Endothelial cell (in vitro differentiated cells): ENCODE measurements around the gene GORASP2. TPM values are rescaled to one million over a fixed set of nuclear protein-coding genes. Genes with fewer than 3 reads are reported as not detected.

Source experiments
- DNase-seq: peaks from one replicate; pipeline ENCODE4 v3.0.0; 2021; ENCODE audit warnings: low spot score
- H3K27ac Mint-ChIP-seq: one replicate; pipeline ENCODE4 v1.8.0; 2021; ENCODE audit warnings: mixed read lengths, inconsistent platforms; ENCODE audit not compliant: unreplicated experiment
- H3K27me3 Mint-ChIP-seq: one replicate; pipeline ENCODE4 v1.8.0; 2021; ENCODE audit warnings: mild to moderate bottlenecking, moderate library complexity, mixed read lengths, inconsistent platforms; ENCODE audit not compliant: unreplicated experiment
- H3K36me3 Mint-ChIP-seq: one replicate; pipeline ENCODE4 v1.8.0; 2021; ENCODE audit warnings: mild to moderate bottlenecking, low read depth, mixed read lengths, inconsistent platforms; ENCODE audit not compliant: unreplicated experiment
- H3K4me1 Mint-ChIP-seq: one replicate; pipeline ENCODE4 v1.8.0; 2021; ENCODE audit warnings: mild to moderate bottlenecking, mixed read lengths, inconsistent platforms; ENCODE audit not compliant: unreplicated experiment
- H3K4me3 Mint-ChIP-seq: one replicate; pipeline ENCODE4 v1.8.0; 2021; ENCODE audit warnings: mild to moderate bottlenecking, mixed read lengths, inconsistent platforms; ENCODE audit not compliant: unreplicated experiment
- H3K9me3 Mint-ChIP-seq: one replicate; pipeline ENCODE4 v1.8.0; 2021; ENCODE audit warnings: mixed read lengths, inconsistent platforms; ENCODE audit not compliant: unreplicated experiment
- CTCF ChIP-seq: fragments of 200-600 bp; sonication (generic); IDR thresholded peaks from one replicate; pipeline ENCODE4 v1.5.0; 2021; ENCODE audit warnings: antibody characterized with exemption; ENCODE audit not compliant: unreplicated experiment
- total RNA-seq: library from RNA; stranded (reverse); fragmentation: NEBNext Ultra II Directional; extraction: Animal tissue kit (Norgen Biotek cat#: 25700); gene quantifications from one replicate; pipeline ENCODE4 v1.2.1, GENCODE V29; 2021; ENCODE audit not compliant: unreplicated experiment

Gene GORASP2
- total RNA-seq, 1 donor from 2014 or later: 71.9 TPM

DNA sequence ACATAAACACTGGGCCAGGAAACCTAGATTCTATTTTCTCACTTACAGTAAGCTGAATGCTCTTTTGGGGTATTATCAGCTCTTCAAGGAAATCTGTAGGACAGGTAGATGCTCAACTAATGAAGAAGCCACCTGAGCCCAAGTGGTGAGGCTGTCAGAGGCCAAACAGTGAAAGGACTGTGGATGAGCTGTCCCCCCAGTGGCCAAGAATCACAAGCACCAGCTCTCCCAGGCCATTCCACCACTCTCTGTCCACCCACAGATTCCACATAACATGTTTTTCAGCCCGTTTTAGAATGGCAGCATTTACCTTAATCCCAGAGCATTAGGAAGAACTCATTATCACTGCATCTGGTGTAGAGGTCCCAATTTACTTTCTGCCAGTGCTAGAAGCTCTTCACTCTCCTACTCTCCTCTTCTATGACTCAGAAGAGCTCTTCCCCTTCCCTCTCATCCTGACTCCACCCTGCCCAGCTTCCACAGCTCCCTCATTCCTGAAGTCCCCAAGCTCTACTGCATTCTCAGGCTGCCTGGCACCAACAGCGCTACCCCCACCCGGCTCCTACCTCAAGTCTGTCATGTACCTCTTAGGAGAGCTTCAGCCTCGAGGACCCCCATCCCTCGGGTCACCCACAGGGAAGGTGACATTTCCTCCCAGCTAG lies 43.8 kb upstream of the GORASP2 start:
- no peaks in the 10 kb centered on the region for H3K36me3 Mint-ChIP-seq
- no peak overlapping the region for H3K4me3 Mint-ChIP-seq
- no peak for DNase-seq
- H3K9me3 Mint-ChIP-seq: no peaks in the 10 kb centered on the region
- TF ChIP-seq CTCF: no peak
- no peaks in the 10 kb centered on the region for H3K27me3 Mint-ChIP-seq
- H3K27ac Mint-ChIP-seq: no peak overlapping the region
- peaks cover 5% of the 10 kb centered on the region for H3K4me1 Mint-ChIP-seq

DNA sequence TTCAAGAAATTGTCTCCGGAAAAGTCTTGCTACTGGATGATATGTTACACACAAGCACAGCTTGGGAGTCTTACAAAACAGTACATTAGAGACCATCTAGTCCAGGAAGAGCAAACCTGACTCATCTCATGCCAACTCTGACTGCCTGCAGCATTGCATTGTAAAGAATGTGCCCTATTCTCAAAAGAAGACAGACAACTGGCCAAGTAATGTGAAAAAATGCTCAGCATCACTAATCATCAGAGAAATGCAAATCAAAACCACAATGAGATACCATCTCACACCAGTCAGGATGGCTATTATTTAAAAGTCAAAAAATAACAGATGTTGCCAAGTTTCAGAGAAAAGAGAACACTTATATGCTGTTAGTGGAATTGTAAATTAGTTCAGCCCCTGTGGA lies 42.7 kb upstream of the GORASP2 start:
- Mint-ChIP-seq H3K4me3 (no peak overlapping the region), H3K4me1 (peaks cover 3% of the 10 kb centered on the region), H3K9me3 (no peaks in the 10 kb centered on the region), H3K36me3 (no peaks in the 10 kb centered on the region), H3K27ac (no peak overlapping the region), H3K27me3 (no peaks in the 10 kb centered on the region)
- DNase-seq: no peak
- TF ChIP-seq CTCF: no peak

DNA sequence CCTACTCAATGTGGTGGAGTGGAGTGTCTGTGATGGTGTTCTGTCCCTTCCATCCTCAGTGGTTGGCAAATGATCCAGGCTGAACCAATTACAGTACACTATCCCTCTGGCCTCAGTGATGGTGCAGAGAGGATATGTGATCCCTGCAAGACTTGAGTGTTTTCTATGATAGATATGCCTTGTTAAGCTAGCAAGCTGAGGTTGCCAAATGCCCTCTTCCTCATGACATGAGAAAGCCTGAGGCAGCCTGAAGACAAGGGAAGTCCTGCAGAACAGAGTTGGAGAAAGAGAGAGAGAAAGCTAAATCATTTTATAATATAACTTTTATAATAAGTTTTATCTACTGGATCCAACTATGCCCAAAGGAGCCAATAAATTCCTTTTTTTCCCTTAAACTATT lies 41.6 kb upstream of the GORASP2 start:
- H3K27ac Mint-ChIP-seq: no peak overlapping the region
- no peaks in the 10 kb centered on the region for H3K27me3 Mint-ChIP-seq
- no peaks in the 10 kb centered on the region for H3K4me1 Mint-ChIP-seq
- no peaks in the 10 kb centered on the region for H3K9me3 Mint-ChIP-seq
- H3K36me3 Mint-ChIP-seq: no peaks in the 10 kb centered on the region
- DNase-seq: no peak
- no peak overlapping the region for H3K4me3 Mint-ChIP-seq
- no peak for TF ChIP-seq CTCF

DNA sequence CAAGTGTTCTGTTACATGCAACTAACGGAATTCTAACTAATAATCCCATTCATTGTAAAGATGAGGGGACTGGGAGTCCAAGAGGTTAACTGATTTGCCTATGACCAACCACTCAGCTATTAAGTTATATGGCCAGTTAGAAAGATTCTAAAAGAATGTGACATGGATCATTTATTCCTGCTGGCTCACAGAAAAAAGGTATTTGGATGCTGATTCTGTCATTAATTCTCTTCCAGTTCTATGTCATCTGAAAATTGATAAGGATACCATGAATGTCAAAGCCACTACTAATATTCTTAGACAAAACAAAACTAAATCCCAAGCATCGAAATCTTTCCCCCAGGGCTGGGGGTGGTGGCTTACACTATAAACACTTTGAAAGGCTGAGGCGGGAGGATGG lies 41.2 kb upstream of the GORASP2 start:
- TF ChIP-seq CTCF: no peak

DNA sequence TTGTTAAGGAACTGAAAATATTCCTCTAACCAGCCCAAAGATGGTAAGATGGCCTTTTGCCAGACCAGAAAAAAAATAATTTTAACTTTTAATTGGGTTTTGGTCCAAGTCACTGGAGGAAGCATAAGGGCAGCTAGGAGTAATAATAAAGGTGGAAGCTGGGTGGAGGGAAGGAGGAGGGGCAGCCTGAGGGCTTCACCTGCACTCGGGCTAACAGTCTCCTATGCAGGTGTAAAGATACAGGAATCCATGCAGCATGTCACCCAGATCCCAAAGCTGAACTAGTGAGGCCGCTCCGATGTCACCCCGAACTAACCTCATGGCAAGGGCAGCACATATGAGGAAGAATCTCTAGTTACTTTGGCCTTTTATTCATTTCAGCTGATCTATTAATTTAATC lies 37.2 kb upstream of the GORASP2 start:
- no peaks in the 10 kb centered on the region for H3K4me1 Mint-ChIP-seq
- DNase-seq: no peak
- no peak overlapping the region for H3K27ac Mint-ChIP-seq
- no peak overlapping the region for H3K4me3 Mint-ChIP-seq
- no peak for TF ChIP-seq CTCF
- H3K9me3 Mint-ChIP-seq: no peaks in the 10 kb centered on the region
- no peaks in the 10 kb centered on the region for H3K36me3 Mint-ChIP-seq
- no peaks in the 10 kb centered on the region for H3K27me3 Mint-ChIP-seq

More for the DNA sequence above, 41.2 kb upstream of the GORASP2 start:
- no peaks in the 10 kb centered on the region for H3K36me3 Mint-ChIP-seq
- no peak overlapping the region for H3K27ac Mint-ChIP-seq
- DNase-seq: no peak
- no peaks in the 10 kb centered on the region for H3K27me3 Mint-ChIP-seq
- no peaks in the 10 kb centered on the region for H3K9me3 Mint-ChIP-seq
- H3K4me1 Mint-ChIP-seq: no peaks in the 10 kb centered on the region
- no peak overlapping the region for H3K4me3 Mint-ChIP-seq
